ENCODE measurements around the gene ZC3H12A.

- TF ChIP-seq, protein P1, sequence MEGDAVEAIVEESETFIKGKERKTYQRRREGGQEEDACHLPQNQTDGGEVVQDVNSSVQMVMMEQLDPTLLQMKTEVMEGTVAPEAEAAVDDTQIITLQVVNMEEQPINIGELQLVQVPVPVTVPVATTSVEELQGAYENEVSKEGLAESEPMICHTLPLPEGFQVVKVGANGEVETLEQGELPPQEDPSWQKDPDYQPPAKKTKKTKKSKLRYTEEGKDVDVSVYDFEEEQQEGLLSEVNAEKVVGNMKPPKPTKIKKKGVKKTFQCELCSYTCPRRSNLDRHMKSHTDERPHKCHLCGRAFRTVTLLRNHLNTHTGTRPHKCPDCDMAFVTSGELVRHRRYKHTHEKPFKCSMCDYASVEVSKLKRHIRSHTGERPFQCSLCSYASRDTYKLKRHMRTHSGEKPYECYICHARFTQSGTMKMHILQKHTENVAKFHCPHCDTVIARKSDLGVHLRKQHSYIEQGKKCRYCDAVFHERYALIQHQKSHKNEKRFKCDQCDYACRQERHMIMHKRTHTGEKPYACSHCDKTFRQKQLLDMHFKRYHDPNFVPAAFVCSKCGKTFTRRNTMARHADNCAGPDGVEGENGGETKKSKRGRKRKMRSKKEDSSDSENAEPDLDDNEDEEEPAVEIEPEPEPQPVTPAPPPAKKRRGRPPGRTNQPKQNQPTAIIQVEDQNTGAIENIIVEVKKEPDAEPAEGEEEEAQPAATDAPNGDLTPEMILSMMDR (IDR thresholded peaks at IDR 0.05), result no peak
- TF ChIP-seq POLR2A (IDR thresholded peaks at IDR 0.05) (no peak), POLR2AphosphoS5 (IDR thresholded peaks at IDR 0.05) (no peak), EP300 (IDR thresholded peaks at IDR 0.05) (no peak)
Observed at GRCh38 chr1:37478890-37479254, 4.5 kb downstream of the ZC3H12A start.

Data from sigmoid colon (tissue), 4 donors.